Skeletal muscle tissue (tissue), 5 donors: ENCODE data around the gene APH1A. TPM values are rescaled to one million over a fixed set of nuclear protein-coding genes. Genes with fewer than 3 reads are reported as not detected.
"Not testable (repeated sequence)": the region's sequence is repeated elsewhere in the genome, so short reads cannot be mapped to it uniquely, and the experiment has no call there.

Experiments used
- H3K27ac ChIP-seq: one replicate; pipeline ENCODE4 v1.7.0; 2013; ENCODE audit warnings: mild to moderate bottlenecking, low read depth, low read length, inconsistent platforms
- H3K27me3 ChIP-seq, 3 donors: one replicate each; pipeline ENCODE4 v1.7.0; 2013; ENCODE audit warnings: low read length in 3 of 3; ENCODE audit not compliant: control insufficient read depth in 3 of 3, insufficient read depth in 3 of 3
- H3K36me3 ChIP-seq, 3 donors: one replicate each; pipeline ENCODE4 v1.7.0; 2013; ENCODE audit warnings: low read length in 3 of 3; ENCODE audit not compliant: control insufficient read depth in 3 of 3, insufficient read depth in 3 of 3
- H3K4me1 ChIP-seq, 3 donors: one replicate each; pipeline ENCODE4 v1.7.0; 2013; ENCODE audit warnings: low read length in 3 of 3, mild to moderate bottlenecking in 3 of 3; ENCODE audit not compliant: control insufficient read depth in 3 of 3, insufficient read depth in 3 of 3
- H3K4me3 ChIP-seq, 3 donors: one replicate each; pipeline ENCODE4 v1.7.0; 2013; ENCODE audit warnings: low read length in 3 of 3
- H3K9ac ChIP-seq, 3 donors: one replicate each; pipeline ENCODE4 v1.7.0; 2013; ENCODE audit warnings: low read length in 3 of 3, mild to moderate bottlenecking in 3 of 3, moderate library complexity in 2 of 3, low read depth in 1 of 3
- H3K9me3 ChIP-seq, 3 donors: one replicate each; pipeline ENCODE4 v1.7.0; 2013; ENCODE audit warnings: low read length in 3 of 3; ENCODE audit not compliant: control insufficient read depth in 3 of 3
- small RNA-seq: library from RNA; depleted of rRNA; stranded (forward); fragments of <200 nt; gene quantifications from one replicate; pipeline ENCODE3, GENCODE V24; 2014
- total RNA-seq: library from RNA; depleted of rRNA; stranded (reverse); fragments of >200 nt; gene quantifications from one replicate; pipeline ENCODE4 v1.2.3, GENCODE V29; 2014
- donor health status: Osteomylitis.

Gene APH1A
- total RNA-seq, 1 donor from 2014 or later: 99.2 TPM

DNA sequence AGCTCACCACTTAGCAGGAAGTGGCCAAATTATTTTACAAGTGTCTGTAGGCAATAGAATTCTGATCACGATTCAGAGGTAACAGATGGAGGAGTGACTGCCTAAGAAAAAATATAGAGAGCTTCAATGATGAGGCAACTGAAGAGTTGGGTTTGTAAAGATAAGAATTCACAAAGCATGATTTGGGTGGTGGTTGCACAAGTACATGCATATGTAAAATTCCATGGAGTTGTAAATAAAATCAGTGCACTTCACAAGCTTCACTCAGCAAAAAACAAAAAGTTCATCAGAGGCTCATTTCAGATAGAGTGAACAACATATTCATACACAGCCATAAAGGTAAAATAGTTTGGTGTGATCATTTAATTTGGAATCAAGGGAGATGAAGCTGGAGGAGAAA is 43.8 kb downstream of the APH1A start:
- H3K27ac ChIP-seq: no peak overlapping the region
- H3K4me3 ChIP-seq: no peak overlapping the region
- H3K9me3 ChIP-seq: no peaks in the 10 kb centered on the region
- no peaks in the 10 kb centered on the region for H3K27me3 ChIP-seq
- H3K36me3 ChIP-seq: peaks cover 7 to 40% (median 34%) of the 10 kb centered on the region in 3 donors
- H3K4me1 ChIP-seq: no peaks in the 10 kb centered on the region
- H3K9ac ChIP-seq: no peak overlapping the region

DNA sequence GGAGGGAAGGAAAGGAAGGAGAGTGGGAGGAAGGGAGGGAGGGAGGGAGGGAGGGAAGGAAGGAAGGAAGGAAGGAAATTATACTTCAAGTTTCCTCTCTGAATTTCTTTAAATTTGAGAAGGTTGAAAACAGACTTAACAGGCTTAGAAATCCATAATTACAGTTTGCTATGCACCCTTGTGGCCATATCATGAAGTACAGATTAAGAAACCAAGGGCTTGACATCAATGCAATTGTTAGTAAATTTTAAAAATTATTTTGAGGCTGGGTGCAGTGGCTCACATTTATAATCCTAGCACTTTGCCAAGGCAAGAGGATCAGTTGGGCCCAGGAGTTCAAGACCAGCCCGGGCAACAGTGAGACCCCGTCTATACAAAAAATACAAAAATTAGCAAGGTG is 47.3 kb downstream of the APH1A start:
- no peaks in the 10 kb centered on the region for H3K27me3 ChIP-seq
- H3K9ac ChIP-seq: no peak overlapping the region
- no peaks in the 10 kb centered on the region for H3K4me1 ChIP-seq
- no peak overlapping the region for H3K4me3 ChIP-seq
- peaks cover 6 to 35% (median 29%) of the 10 kb centered on the region in 3 donors for H3K36me3 ChIP-seq
- no peaks in the 10 kb centered on the region for H3K9me3 ChIP-seq
- H3K27ac ChIP-seq: no peak overlapping the region

DNA sequence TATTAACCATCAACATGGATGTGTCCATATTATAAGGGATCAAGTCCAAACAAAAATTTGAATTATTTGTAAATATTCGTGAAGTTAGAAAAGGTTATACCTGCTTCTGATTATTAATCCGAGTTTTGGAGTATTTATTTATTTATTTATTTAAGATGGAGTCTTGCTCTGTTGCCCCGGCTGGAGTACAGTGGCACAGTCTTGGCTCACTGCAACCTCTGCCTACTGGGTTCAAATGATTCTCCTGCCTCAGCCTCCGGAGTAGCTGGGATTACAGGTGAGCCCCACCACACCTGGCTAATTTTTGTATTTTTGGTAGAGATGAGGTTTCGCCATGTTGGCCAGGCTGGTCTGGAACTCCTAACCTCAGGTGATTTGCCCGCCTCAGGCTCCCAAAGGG is 53.0 kb downstream of the APH1A start:
- not testable (repeated sequence) for H3K27me3 ChIP-seq, H3K27ac ChIP-seq, H3K9me3 ChIP-seq, H3K4me3 ChIP-seq, H3K9ac ChIP-seq
- Histone ChIP-seq H3K4me1 (peaks cover 3 to 13% (median 4%) of the 10 kb centered on the region in 3 donors), H3K36me3 (peaks cover 0 to 10% (median 6%) of the 10 kb centered on the region in 3 donors)

Small RNAs within 50 kb of the gene (small RNA-seq; reads per million reads assigned to genes)
- gene RNU2-17P: 5.0 reads per million, percentile 90 among the genes with 10 or more reads in this experiment

Other genes with a start within 250 kb of the APH1A start
- gene VPS45, start 201.2 kb downstream of the APH1A start, total RNA-seq: 41.2 TPM
- 70.5 TPM for gene PLEKHO1, start 119.1 kb downstream of the APH1A start, total RNA-seq
- 18.8 TPM for gene ANP32E, start 32.9 kb downstream of the APH1A start, total RNA-seq
- 2.1 TPM for gene CA14, start 11.2 kb downstream of the APH1A start, total RNA-seq
- gene C1orf54, start 3.8 kb upstream of the APH1A start, total RNA-seq: 54.8 TPM
- gene CIART, start 13.5 kb upstream of the APH1A start, total RNA-seq: 2.1 TPM
- 37.6 TPM for gene MRPS21, start 24.8 kb upstream of the APH1A start, total RNA-seq
- 35.0 TPM for gene PRPF3, start 52.5 kb upstream of the APH1A start, total RNA-seq
- gene RPRD2, start 95.1 kb upstream of the APH1A start, total RNA-seq: 12.0 TPM
- 21.4 TPM for gene TARS2, start 218.4 kb upstream of the APH1A start, total RNA-seq
- gene ECM1, start 239.1 kb upstream of the APH1A start, total RNA-seq: 0.52 TPM
- gene FALEC, start 246.7 kb upstream of the APH1A start, total RNA-seq: not detected